HEK293 (cell line): ENCODE data around the gene SLC44A5.

Experiments
- CTCF ChIA-PET: fragments of 350-600 bp; formaldehyde crosslinking; extraction: SDS; loops from one replicate; lab custom pipeline; 2021; ENCODE audit warnings: antibody characterized with exemption; lab: Yijun Ruan, JAX
- POLR2A ChIA-PET: fragments of 300-600 bp; formaldehyde crosslinking; extraction: SDS; loops from one replicate; lab custom pipeline; 2020; ENCODE audit warnings: antibody characterized with exemption, inconsistent platforms; lab: Yijun Ruan, JAX
- H3K27ac ChIP-seq: fragments of 200-500 bp; sonication (Bioruptor generic); 2 replicates; pipeline ENCODE4 v1.5.1; 2014; ENCODE audit warnings: low read depth, low read length, control low read depth, inconsistent platforms; ENCODE audit errors: extremely low read depth
- H3K36me3 ChIP-seq, 2 experiments: fragments of 200-500 bp in 1 of 2; sonication (Bioruptor generic) in 1 of 2; 1 replicate in 1 of 2; 2 replicates in 1 of 2; pipeline ENCODE4 v1.5.1; 2014 to 2017; ENCODE audit warnings: inconsistent platforms in 2 of 2, low read length in 2 of 2; ENCODE audit not compliant: control insufficient read depth in 2 of 2, insufficient read depth in 1 of 2
- H3K4me1 ChIP-seq: fragments of 200-500 bp; sonication (Bioruptor generic); 2 replicates; pipeline ENCODE4 v1.5.1; 2014; ENCODE audit warnings: mild to moderate bottlenecking, low read length, inconsistent platforms; ENCODE audit not compliant: control insufficient read depth, insufficient read depth
- H3K4me3 ChIP-seq: 2 replicates; pipeline ENCODE4 v1.5.1; 2011; ENCODE audit warnings: low read depth, mild to moderate bottlenecking, control low read depth, low read length, moderate library complexity
- H3K9me3 ChIP-seq: fragments of 200-500 bp; sonication (Bioruptor generic); 2 replicates; pipeline ENCODE4 v1.5.1; 2014; ENCODE audit warnings: low read depth, low read length, inconsistent platforms; ENCODE audit not compliant: control insufficient read depth, insufficient read depth
- ATF2 ChIP-seq: fragments of 450-650 bp; formaldehyde crosslinking; IDR thresholded peaks from 2 replicates; pipeline ENCODE4 v1.5.1; 2016; ENCODE audit warnings: missing biosample characterization, missing genetic modification characterization, low read depth
- HOXC10 ChIP-seq: sonication (generic); formaldehyde crosslinking; IDR thresholded peaks from 2 replicates; pipeline ENCODE4 v1.8.1; 2023; ENCODE audit warnings: mild to moderate bottlenecking, missing genetic modification reagents
- IKZF3 ChIP-seq: fragments of 450-650 bp; IDR thresholded peaks from 2 replicates; pipeline ENCODE4 v1.5.0; 2018; ENCODE audit warnings: missing biosample characterization, mild to moderate bottlenecking, missing genetic modification characterization, moderate library complexity
- KLF1 ChIP-seq: fragments of 450-650 bp; formaldehyde crosslinking; IDR thresholded peaks from 2 replicates; pipeline ENCODE4 v1.5.1; 2016; ENCODE audit warnings: missing biosample characterization, missing genetic modification characterization
- KLF17 ChIP-seq: fragments of 450-650 bp; formaldehyde crosslinking; IDR thresholded peaks from 2 replicates; pipeline ENCODE4 v1.5.1; 2016; ENCODE audit warnings: missing biosample characterization, missing genetic modification characterization
- KLF8 ChIP-seq: fragments of 450-650 bp; formaldehyde crosslinking; IDR thresholded peaks from 2 replicates; pipeline ENCODE4 v1.5.1; 2016; ENCODE audit warnings: missing biosample characterization, missing genetic modification characterization
- MYNN ChIP-seq: fragments of 450-650 bp; formaldehyde crosslinking; IDR thresholded peaks from 2 replicates; pipeline ENCODE4 v1.5.1; 2016; ENCODE audit warnings: missing biosample characterization, missing genetic modification characterization, borderline replicate concordance
- PRDM1 ChIP-seq: fragments of 450-650 bp; formaldehyde crosslinking; IDR thresholded peaks from 2 replicates; pipeline ENCODE4; 2016; ENCODE audit warnings: missing biosample characterization, missing genetic modification characterization
- WT1 ChIP-seq: fragments of 450-650 bp; formaldehyde crosslinking; IDR thresholded peaks from 2 replicates; pipeline ENCODE4 v1.5.1; 2016; ENCODE audit warnings: missing biosample characterization, missing genetic modification characterization
- ZNF121 ChIP-seq: fragments of 450-650 bp; formaldehyde crosslinking; IDR thresholded peaks from 2 replicates; pipeline ENCODE4 v1.5.1; 2016; ENCODE audit warnings: missing biosample characterization, missing genetic modification characterization
- ZNF266 ChIP-seq: fragments of 450-650 bp; formaldehyde crosslinking; IDR thresholded peaks from 2 replicates; pipeline ENCODE4 v1.5.1; 2016; ENCODE audit warnings: missing biosample characterization, missing genetic modification characterization, low read depth
- ZNF280D ChIP-seq: fragments of 450-650 bp; formaldehyde crosslinking; IDR thresholded peaks from 2 replicates; pipeline ENCODE4 v1.5.1; 2016; ENCODE audit warnings: missing biosample characterization, missing genetic modification characterization
- ZNF324 ChIP-seq: fragments of 450-650 bp; formaldehyde crosslinking; IDR thresholded peaks from 2 replicates; pipeline ENCODE4 v1.5.1; 2016; ENCODE audit warnings: missing biosample characterization, missing genetic modification characterization
- ZNF354C ChIP-seq: fragments of 450-650 bp; formaldehyde crosslinking; IDR thresholded peaks from 2 replicates; pipeline ENCODE4 v1.5.1; 2016; ENCODE audit warnings: missing biosample characterization, missing genetic modification characterization, low read depth, borderline replicate concordance
- ZNF362 ChIP-seq: fragments of 450-650 bp; formaldehyde crosslinking; IDR thresholded peaks from 2 replicates; pipeline ENCODE4 v1.5.1; 2016; ENCODE audit warnings: missing biosample characterization, missing genetic modification characterization
- ZNF555 ChIP-seq: fragments of 450-650 bp; formaldehyde crosslinking; conservative IDR thresholded peaks from 2 replicates; pipeline ENCODE4 v1.5.1; 2017; ENCODE audit warnings: missing biosample characterization, mild to moderate bottlenecking, missing genetic modification characterization, inconsistent platforms
- ZNF776 ChIP-seq: fragments of 450-650 bp; formaldehyde crosslinking; IDR thresholded peaks from 2 replicates; pipeline ENCODE4 v1.5.0; 2017; ENCODE audit warnings: missing biosample characterization, missing genetic modification characterization, borderline replicate concordance
- TF ChIP-seq, protein P1 (sequence below): fragments of 450-650 bp; formaldehyde crosslinking; IDR thresholded peaks from 2 replicates; pipeline ENCODE4 v1.5.1; 2016; ENCODE audit warnings: missing biosample characterization, missing genetic modification characterization, low read depth
- TF ChIP-seq, protein P2 (sequence below): fragments of 450-650 bp; formaldehyde crosslinking; IDR thresholded peaks from 2 replicates; pipeline ENCODE4 v1.5.1; 2016; ENCODE audit warnings: missing biosample characterization, missing genetic modification characterization

Gene SLC44A5

GRCh38 chr1:75575837-75576236 lies 35.1 kb downstream of the SLC44A5 start (continued):
- TF ChIP-seq ZNF121 (tag by site-specific recombination), result no peak
- no peak for TF ChIP-seq ZNF555 (tag by site-specific recombination)
- no peak for TF ChIP-seq WT1 (tag by site-specific recombination)
- TF ChIP-seq, protein P1, sequence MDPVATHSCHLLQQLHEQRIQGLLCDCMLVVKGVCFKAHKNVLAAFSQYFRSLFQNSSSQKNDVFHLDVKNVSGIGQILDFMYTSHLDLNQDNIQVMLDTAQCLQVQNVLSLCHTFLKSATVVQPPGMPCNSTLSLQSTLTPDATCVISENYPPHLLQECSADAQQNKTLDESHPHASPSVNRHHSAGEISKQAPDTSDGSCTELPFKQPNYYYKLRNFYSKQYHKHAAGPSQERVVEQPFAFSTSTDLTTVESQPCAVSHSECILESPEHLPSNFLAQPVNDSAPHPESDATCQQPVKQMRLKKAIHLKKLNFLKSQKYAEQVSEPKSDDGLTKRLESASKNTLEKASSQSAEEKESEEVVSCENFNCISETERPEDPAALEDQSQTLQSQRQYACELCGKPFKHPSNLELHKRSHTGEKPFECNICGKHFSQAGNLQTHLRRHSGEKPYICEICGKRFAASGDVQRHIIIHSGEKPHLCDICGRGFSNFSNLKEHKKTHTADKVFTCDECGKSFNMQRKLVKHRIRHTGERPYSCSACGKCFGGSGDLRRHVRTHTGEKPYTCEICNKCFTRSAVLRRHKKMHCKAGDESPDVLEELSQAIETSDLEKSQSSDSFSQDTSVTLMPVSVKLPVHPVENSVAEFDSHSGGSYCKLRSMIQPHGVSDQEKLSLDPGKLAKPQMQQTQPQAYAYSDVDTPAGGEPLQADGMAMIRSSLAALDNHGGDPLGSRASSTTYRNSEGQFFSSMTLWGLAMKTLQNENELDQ (tag by site-specific recombination), result no peak
- TF ChIP-seq KLF8, result no peak
- no peak for TF ChIP-seq ZNF362 (tag by site-specific recombination)
- TF ChIP-seq, all 188 proteins: peak for 0

GRCh38 chr1:75567191-75567590 lies 43.7 kb downstream of the SLC44A5 start:
- TF ChIP-seq ATF2 (tag by site-specific recombination), result peak; percentile 77
- no peak for TF ChIP-seq ZNF354C (tag by site-specific recombination)
- no peak for TF ChIP-seq MYNN (tag by site-specific recombination)
- no peak for TF ChIP-seq HOXC10

GRCh38 chr1:75559800-75560199 lies 51.1 kb downstream of the SLC44A5 start:
- Histone ChIP-seq H3K27ac (no peak overlapping the region), H3K4me3 (no peak overlapping the region), H3K4me1 (no peaks in the 10 kb centered on the region; the same call in 1 of the 2 replicates), H3K36me3 (no peaks in the 10 kb centered on the region)
- CTCF ChIA-PET, result no interaction called here
- TF ChIP-seq ZNF324 (tag by site-specific recombination) (no peak), ZNF266 (tag by site-specific recombination) (no peak), KLF17 (tag by site-specific recombination) (no peak), ZNF280D (tag by site-specific recombination) (no peak), IKZF3 (tag by site-specific recombination) (no peak), ZNF776 (no peak), KLF1 (tag by site-specific recombination) (no peak), PRDM1 (tag by site-specific recombination) (no peak)
- TF ChIP-seq, protein P2, sequence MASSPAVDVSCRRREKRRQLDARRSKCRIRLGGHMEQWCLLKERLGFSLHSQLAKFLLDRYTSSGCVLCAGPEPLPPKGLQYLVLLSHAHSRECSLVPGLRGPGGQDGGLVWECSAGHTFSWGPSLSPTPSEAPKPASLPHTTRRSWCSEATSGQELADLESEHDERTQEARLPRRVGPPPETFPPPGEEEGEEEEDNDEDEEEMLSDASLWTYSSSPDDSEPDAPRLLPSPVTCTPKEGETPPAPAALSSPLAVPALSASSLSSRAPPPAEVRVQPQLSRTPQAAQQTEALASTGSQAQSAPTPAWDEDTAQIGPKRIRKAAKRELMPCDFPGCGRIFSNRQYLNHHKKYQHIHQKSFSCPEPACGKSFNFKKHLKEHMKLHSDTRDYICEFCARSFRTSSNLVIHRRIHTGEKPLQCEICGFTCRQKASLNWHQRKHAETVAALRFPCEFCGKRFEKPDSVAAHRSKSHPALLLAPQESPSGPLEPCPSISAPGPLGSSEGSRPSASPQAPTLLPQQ (tag by site-specific recombination), result no peak
- TF ChIP-seq, all 188 proteins: peak for 0
- POLR2A ChIA-PET, result no interaction called here
- no peaks in the 10 kb centered on the region for H3K9me3 ChIP-seq

More at GRCh38 chr1:75567191-75567590, 43.7 kb downstream of the SLC44A5 start:
- Histone ChIP-seq H3K9me3 (no peaks in the 10 kb centered on the region), H3K4me1 (no peaks in the 10 kb centered on the region), H3K27ac (no peak overlapping the region), H3K36me3 (no peaks in the 10 kb centered on the region), H3K4me3 (no peak overlapping the region)
- CTCF ChIA-PET, result interaction anchor here (0.6 kb wide), 1 partner anchor 516 kb away, joined by 3 read pairs; no protein-coding TSS in a partner anchor
- POLR2A ChIA-PET, result no interaction called here
